ENCODE measurements around the gene ARHGEF16.

ARHGEF16 gene

DNA sequence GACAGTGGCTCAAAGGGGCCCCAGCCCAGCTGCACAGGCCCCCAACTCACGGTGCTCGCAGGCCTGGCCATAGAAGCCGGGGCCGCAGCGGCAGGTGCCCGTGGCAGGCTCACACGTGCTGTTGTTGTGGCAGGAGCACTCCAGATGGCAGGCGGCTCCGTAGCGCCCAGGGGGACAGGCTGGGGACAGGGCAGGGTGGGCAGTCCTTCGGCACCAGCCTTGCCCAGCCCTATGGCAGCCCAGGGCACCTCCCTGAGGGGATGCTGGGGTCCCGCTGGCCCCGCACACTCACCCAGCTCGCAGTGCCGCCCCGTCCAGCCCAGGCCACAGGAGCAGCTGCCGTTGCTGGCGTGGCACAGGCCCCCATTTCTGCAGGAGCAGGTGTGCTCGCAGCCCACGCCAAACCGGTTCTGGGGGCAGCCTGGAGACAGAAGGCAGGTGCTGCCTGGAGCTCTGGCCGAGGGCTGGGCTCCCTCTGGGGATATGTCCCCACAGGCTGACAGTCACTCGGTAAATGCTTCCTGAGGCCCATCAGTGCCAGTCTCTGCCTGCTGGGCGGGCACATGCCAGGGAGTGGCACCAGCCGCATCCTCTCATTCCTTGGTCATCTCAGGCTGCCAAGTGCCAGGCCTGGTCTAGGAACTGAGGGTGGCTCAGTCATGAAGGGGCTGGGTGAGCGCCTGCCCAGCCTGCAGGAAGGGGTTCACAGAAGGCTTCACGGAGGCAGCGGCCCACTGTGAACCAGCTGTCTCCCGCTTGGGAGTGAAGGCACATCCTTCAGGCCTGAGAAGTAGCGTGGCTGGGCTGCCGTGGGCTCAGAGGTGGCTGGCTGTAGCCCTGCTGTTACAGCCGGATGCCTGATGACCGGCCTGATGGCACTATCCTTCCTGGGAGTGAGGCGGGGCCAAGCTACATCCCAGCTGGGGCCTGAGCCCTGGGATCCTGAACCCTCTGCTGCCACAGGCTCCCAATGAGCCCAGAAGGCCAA is 40.1 kb downstream of the ARHGEF16 start:
- no peak overlapping the region for H3K4me3 ChIP-seq (ENCODE audit: low read depth, low read length)
- DNase-seq (ENCODE audit: low read depth): no peak

DNA sequence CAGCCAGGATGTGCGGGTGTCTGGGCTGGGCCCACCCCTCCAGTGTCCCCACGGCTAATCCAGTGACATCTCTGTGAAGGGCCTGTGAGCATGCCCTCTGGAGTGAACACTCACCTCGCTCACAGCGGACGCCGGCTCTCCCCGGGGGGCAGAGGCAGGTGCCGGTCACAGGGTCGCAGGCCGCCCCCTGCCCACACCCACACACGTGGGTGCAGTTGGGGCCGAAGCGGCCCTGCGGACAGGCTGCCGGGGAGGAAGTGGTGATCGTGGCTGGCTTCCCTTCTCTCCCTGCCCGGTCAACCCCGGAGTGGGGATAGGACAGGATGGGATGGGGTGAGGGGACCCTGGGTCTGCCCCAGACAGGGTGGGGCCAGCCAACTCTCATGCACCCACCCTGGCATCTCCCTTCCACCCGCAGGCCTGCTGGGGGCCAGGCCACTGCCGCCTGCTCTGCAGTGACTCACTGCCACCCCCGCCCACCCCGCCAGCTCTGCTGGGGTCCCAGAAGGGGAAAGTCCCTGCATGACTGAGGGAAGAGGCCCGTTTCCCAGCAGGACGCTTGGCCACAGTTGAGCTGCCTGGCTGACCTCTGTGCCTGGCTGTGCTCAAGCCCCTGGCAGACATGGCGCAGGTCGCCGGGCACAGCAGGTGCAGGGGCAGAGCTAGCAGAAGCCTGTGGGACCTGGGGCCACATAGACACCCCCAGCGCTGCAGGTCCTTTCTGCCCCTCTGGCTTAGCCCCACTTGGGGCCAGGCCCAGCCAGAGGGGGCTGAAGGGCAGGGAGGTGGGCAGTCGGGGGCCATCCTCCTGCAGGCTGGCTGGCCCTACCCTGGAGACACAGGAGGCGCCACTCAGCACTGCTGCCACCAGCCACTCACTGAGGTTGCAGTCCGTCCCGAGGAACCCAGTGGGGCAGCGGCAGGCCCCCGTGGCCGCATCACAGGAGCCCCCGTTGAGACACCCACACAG is 41.6 kb downstream of the ARHGEF16 start:
- no peak for DNase-seq (ENCODE audit: low read depth)
- H3K4me3 ChIP-seq (ENCODE audit: low read depth, low read length): no peak overlapping the region

DNA sequence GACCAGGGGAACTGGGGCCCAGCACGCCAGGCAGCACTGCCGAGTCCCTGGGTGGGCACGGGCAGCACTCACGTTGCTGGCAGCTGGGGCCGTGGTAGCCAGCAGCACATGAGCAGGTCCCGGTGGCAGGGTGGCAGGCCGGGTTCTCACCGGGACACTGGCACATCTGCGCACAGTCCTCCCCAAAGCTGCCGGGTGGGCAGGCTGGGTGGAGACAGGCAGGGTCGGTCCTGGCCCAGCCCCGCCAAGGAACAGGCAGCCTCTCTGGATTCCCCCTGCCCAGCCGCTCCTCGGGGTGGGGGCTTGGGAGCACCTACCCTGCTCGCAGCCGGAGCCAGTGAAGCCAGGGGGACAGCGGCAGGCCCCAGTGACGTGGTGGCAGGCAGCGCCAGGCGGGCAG is 42.5 kb downstream of the ARHGEF16 start:
- DNase-seq (ENCODE audit: low read depth): no peak
- H3K4me3 ChIP-seq (ENCODE audit: low read depth, low read length): no peak overlapping the region

DNA sequence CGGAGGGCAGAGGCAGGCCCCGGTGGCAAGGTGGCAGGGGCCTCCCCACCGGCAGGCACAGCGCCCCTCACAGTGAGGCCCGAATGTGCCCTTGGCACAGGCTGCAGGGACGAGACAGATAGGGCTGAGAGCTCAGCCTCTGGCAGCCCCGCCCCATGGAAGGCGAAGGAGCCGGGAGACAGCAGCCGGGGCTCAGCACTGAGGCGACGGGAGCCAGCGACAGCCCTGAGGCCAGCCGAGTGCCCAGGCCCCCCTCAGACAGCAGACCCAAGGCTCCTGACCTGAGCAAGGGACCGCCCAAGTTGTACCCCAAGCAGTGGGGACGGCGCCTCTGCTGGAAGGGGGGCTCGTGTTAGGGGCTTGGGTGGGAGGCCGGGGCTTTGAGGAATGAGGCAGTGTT is 43.1 kb downstream of the ARHGEF16 start:
- no peak for DNase-seq (ENCODE audit: low read depth)
- H3K4me3 ChIP-seq (ENCODE audit: low read depth, low read length): no peak overlapping the region

DNA sequence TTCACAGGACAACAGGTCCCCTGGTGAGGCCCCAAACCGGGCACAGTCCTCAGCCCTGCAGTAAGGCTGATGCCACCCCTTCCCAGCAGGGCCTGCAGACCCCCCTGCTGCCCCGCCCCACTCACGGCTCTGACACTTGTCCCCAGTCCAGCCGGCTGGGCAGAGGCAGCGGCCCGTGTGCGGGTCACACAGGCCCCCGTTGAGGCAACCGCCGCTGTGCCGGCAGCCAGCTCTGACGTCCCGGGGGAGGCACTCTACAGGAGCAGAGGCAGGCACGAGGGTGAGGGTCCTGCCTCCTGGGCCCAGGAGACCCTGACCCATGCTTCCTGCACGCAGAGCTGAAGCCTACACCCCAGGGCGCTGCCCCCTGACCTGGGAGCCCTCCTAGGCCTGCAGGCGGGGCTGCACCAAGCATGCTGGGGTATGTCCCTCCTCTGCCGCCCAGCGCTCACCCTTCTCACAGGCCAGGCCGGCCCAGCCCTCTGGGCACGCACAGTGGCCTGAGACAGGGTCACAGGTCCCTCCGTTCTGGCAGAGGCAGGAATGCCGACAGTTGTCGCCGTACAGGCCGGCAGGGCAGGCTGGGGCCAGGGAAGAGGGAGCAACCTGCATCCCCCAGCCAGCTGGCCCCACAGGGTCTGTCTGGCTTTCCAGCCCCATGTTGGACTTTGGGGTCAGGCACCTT is 43.9 kb downstream of the ARHGEF16 start:
- no peak overlapping the region for H3K4me3 ChIP-seq (ENCODE audit: low read depth, low read length)
- DNase-seq (ENCODE audit: low read depth): no peak

DNA sequence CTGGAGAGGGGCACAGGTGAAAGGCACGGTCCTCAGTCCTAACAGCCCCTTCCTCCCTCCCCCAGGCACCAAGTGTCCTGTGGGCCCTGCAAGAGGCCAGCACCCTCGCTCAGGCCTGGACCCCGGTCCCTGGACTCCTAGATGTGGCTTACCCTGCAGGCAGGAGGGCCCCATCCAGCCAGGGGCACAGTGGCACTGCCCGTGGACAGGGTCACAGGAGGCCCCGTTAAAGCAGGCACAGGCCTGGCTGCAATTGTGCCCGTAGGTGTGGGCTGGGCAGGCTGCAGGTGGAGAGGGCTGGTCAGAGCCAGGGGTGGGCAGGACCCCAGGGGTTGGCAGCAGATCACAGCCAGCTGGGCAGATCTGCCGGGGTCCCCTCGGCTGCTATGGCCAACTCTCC is 44.5 kb downstream of the ARHGEF16 start:
- DNase-seq (ENCODE audit: low read depth): no peak
- H3K4me3 ChIP-seq (ENCODE audit: low read depth, low read length): no peak overlapping the region

DNA sequence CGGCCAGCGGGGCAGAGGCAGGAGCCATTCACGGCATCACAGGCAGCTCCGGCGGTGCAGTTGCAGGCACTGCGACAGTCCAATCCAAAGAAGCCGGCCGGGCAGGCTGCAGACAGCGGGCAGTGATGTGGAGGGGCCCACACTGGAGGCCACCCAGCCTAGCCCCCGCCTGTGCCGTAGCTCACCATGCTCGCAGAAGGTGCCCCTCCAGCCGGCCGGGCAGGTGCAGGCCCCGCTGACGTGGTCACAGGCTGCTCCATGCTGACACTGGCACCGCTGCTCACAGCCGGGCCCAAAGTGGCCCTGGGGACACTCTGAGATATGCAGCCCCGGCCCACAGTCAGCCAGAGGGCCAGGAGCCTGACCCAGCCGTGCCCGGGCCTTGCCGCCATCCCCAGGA is 45.1 kb downstream of the ARHGEF16 start:
- H3K4me3 ChIP-seq (ENCODE audit: low read depth, low read length): no peak overlapping the region
- DNase-seq (ENCODE audit: low read depth): no peak

DNA sequence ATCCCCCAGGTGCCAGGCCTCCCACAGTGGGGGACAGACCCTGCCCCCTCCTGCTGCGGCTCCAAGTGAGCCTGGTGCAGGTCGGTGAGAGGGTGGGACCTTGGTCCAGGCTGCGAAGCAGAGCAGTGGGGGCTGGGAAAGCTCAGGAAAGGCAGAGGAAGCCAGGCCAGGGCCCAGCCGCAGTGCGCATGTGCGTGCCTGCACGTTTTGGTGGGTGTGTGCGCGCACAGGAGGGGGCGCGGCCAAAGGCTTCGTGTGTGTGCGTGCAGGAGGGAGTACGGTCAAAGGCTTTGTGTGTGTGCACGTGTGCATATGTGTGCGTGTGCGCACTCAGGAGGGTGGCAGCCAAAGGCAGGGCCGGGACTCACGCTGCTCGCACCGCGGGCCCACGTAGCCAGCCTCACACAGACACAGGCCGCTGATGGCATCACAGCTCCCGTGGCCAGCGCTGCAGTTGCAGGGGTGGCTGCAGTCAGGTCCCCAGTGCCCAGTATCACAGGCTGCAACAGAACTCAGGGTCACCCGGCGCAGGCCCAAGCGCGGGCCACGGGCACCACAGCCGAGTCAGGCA is 45.9 kb downstream of the ARHGEF16 start:
- no peak for DNase-seq (ENCODE audit: low read depth)
- H3K4me3 ChIP-seq (ENCODE audit: low read depth, low read length): no peak overlapping the region

DNA sequence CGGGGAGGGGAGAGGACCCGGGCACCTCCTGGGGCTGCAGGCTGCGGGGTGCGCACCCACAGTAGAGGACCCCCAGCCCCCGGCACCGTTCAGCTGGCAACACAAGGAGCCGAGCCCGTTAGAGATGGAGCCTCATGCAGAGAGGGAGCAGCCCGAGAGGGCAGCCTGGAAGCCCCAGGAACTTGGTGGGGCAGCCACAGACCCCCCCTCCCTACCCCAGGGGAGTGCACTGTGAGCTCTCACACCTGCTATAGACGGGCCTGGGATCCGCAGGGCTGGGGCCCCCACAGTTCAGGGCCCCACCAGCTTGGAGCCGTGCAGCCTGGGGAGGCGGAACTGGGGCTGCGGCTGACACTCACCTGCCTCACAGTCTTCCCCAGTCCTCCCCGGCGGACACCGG is 47.0 kb downstream of the ARHGEF16 start:
- H3K4me3 ChIP-seq (ENCODE audit: low read depth, low read length): no peak overlapping the region
- DNase-seq (ENCODE audit: low read depth): no peak

DNA sequence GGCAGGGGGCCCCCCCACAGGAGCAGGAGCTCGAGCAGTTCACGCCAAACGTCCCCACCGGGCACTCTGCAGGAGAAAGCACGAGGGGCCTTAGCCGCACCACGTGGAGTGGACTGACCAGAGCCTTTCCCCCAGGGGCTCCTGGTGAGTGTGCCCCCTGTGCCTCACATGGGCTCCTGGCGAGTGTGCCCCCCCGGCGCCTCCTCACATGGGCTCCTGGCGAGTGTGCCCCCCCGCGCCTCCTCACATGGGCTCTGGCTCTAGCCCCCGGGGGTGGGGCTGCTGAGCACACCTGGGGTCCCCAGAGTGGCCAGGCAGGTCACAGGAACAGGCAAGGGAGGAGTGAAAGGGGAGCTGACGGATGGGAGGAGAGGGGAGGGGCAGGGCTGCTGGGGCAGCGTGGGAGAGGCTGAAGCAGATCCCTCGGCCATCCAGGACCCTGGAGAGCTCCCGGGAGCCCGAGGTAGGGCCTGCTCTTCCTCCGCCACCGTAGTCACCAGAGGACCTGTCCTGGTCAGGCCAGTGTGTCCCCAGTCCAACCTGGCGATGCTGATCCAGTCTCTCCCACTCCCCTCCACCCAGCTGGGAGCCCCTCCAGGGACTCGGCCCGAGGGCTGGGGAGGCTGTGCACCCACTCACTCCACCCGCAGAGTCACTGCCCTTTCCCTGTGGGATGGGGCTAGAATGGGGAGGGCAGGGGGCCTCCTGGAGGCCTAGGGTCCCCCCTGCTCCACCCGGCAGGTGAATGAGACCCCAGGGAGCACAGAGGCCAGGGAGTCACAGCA is 47.6 kb downstream of the ARHGEF16 start:
- no peak overlapping the region for H3K4me3 ChIP-seq (ENCODE audit: low read depth, low read length)
- DNase-seq (ENCODE audit: low read depth): no peak

DNA sequence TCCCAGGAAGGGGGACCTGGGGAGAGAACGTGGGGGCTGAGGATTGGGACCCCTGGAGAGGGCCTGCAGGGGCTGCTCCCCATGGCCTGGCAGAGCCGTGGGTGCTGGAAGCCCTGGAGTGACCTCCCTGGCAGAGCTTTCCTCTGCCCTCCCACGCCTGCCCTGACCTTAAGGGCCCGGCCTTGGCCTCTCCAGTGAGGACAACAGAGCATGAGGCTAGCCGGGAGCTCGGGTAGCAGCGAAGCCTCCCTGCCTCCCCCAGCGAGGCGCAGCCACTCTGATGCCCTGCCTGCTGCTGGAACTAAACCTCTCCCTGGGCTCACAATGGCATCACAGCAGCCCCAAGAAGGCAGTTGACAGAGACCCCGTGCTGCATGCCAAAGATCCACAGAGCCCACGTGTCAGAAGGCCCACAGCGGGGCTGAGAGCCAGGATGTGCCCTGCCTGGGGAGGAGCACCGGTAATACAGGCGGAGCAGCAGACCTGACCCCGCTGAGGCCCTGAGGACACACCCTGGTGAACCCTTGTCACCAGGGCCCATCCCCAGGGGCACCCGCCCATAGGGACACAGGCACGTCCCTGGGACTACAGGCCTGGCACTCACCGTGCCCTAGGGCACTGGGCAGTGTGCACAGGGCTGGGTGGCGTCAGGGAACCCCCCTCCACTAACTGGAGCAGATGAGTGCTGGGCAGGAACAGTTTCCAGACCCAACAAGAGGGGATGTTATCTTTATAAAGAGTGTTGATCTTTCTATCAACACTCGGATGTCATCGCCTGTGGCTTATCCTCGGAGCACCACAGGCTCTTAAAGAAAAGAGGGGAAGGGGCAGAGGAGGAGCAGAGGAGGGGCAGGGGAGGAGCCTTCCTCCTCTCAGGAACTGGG is 48.4 kb downstream of the ARHGEF16 start:
- DNase-seq (ENCODE audit: low read depth): no peak
- no peak overlapping the region for H3K4me3 ChIP-seq (ENCODE audit: low read depth, low read length)

DNA sequence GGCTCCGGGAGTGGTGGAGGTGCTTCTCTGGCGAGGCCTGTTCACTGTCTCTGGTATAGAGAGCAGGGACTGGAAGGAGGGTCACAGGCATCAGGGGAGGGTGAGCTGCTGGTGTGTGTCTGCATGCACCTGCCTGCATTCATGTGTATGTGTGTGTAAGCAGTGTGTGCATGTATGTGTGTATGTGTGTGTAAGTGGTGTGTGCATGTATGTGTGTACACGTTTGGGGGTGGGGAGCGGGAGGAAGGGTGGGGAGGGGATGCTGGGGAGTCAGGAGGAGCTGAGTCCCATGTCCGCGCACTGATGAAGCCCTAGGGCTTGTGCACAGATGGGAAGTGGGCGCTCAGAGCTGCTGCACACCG is 49.0 kb downstream of the ARHGEF16 start:
- DNase-seq (ENCODE audit: low read depth): no peak
- no peak overlapping the region for H3K4me3 ChIP-seq (ENCODE audit: low read depth, low read length)

DNA sequence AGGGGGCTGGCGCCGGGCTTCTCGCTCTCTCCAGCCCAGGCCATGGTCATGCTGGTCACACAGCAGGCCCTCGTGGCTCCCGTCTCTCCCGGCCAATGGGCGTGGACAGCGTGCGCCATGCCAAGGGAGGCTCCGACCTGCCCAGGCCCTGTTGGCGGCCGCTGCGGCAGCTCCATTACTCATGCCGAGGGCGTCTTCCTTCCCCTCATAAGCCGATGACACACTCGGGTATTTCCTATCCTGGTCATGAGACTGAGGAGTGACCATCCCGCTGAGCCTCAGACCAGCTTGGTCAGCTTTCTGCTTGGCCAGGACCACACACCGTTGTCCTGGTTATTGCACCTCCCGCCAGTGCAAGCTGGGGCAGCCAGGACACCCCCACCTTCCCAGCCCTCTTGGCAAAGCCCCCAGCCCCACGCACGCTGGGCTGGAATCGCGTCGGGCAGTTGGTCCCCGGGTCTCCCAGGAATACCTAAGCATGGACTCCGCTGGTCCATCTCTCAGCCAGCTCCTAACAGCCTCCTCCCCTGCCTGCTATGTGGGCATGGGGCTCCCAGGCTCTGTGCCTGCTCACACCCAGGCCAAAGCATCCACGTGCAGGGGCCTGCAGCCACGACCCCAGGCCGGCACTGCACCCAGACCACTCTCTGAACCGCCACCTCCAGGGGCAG is 49.8 kb downstream of the ARHGEF16 start:
- no peak overlapping the region for H3K4me3 ChIP-seq (ENCODE audit: low read depth, low read length)
- DNase-seq (ENCODE audit: low read depth): no peak

DNA sequence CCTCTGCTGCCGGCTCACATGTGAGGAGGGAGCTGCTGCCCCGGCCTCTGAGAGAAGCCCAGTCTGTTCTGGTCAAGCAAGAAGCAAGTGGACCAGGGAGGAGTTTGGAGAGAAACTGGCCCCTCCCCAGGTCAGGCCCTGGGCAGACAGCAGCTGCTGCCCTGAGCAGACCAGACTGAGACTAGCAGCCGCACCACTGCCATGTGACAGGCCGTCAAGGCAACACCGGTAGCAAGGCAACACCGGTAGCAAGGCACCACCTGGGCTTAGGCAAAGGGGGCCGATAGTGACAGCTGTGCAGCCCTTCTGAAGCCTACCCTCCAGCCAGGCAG is 50.3 kb downstream of the ARHGEF16 start:
- no peak overlapping the region for H3K4me3 ChIP-seq (ENCODE audit: low read depth, low read length)
- no peak for DNase-seq (ENCODE audit: low read depth)

DNA sequence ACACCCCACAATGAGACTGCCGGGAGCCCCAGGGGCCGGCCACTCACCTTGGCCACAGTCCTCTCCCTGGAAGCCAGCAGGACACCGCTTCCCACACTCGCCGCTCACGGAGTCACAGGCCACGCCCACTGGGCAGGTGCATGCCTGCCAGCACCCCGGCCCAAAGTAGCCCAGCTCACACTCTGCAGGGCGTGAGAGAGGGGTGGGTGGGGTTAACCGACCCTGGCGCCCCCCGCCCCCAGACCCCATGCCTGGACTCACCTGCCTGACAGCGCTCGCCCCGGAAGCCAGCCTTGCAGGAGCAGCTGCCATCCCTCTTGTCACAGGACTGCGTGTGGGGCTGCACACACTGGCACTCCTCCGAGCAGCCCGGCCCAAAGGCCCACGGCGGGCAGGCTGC is 50.7 kb downstream of the ARHGEF16 start:
- no peak for DNase-seq (ENCODE audit: low read depth)
- H3K4me3 ChIP-seq (ENCODE audit: low read depth, low read length): no peak overlapping the region

DNA sequence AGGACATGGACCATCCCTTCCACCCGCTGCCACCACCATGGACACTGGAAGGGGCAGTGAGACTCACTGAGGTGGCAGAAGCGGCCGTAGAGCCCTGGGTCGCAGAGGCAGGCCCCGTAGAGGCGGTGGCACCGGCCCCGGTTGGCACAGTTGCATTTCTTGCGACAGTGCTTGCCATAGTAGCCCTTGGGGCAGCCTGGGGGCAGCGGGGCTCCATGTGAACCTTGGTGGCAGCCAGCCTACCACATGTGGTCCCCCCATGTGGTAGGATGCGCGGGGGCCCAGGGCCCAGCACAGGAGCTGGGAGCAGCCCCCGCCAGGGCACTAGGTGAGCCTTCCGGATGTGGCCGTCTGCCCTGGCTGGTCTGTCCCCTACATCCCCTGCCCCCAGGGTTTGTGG is 51.6 kb downstream of the ARHGEF16 start:
- no peak overlapping the region for H3K4me3 ChIP-seq (ENCODE audit: low read depth, low read length)
- DNase-seq (ENCODE audit: low read depth): no peak

DNA sequence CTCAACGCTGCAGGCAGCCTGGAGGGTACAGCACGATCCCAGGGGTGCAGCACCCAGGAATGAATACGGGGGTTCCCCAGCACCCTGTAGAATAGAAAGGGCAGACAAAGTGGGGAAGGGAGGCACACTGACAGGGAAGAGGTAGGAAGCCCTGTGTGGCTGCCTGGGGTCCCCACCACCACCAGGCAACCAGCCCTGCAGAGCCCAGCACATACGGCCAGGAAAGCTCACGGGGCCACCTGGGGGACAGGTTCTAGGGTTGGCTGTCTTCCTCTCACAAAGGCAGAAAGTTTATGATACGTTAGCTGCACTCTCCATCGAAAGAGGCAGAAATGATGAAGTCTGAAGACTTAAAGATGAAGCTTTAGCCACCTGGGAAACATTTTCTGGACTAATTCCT is 52.5 kb downstream of the ARHGEF16 start:
- no peak for DNase-seq (ENCODE audit: low read depth)
- no peak overlapping the region for H3K4me3 ChIP-seq (ENCODE audit: low read depth, low read length)
